GM11168 (cell line): ENCODE data around the gene ZNF800.
"Not testable (repeated sequence)": the region's sequence is repeated elsewhere in the genome, so short reads cannot be mapped to it uniquely, and the experiment has no call there.

Experiments
- in situ Hi-C: fragments of 300-500 bp; cut with MboI; formaldehyde crosslinking; loops from one replicate; pipeline ENCODE4 v1.12.0; 2022; ENCODE audit warnings: low sequenced_read_pairs; ENCODE audit not compliant: unreplicated experiment

The ZNF800 gene

GRCh38 chr7:127392566-127393367, at the start of gene ZNF800:
Gene ZNF800 (minus strand): TSS chr7:127392708. CDS start chr7:127391557, 1,151 bp downstream.
- in situ Hi-C loops: no loop called here

GRCh38 chr7:127440206-127440605, 47.7 kb upstream of the ZNF800 start:
- in situ Hi-C loops: no loop called here

- in situ Hi-C loops: no loop called here
These were observed 46.3 kb upstream of the ZNF800 start for GRCh38 chr7:127438836-127439235.

GRCh38 chr7:127437837-127438236, 45.3 kb upstream of the ZNF800 start:
- in situ Hi-C loops: no loop called here

- in situ Hi-C loops: no loop called here
These were observed 44.7 kb upstream of the ZNF800 start for GRCh38 chr7:127437241-127437640.

GRCh38 chr7:127429281-127429680, 36.8 kb upstream of the ZNF800 start:
- in situ Hi-C loops: not testable (repeated sequence)

- in situ Hi-C loops: no loop called here
These were observed 26.7 kb upstream of the ZNF800 start for GRCh38 chr7:127419196-127419595.

GRCh38 chr7:127418459-127418858, 26.0 kb upstream of the ZNF800 start:
- in situ Hi-C loops: no loop called here

DNA sequence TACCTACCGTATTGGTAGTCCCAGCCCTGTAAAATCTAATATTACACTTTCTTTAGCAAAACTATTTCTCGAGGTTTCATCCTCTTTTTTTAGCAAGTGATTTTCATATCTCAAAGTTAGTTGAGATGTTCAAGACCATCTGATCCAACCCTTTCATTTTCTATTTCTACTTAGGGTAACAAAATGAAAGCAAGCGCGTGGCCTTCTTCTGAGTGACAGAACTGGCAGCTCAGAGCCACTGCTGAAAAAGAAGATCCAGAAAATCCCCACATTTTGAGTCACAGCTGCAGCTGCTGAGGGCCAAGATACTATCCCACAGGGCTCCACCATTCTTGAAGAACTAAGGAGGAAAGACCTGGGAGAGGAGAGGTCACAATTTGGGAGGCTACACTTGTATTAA, 24.8 kb upstream of the ZNF800 start:
- in situ Hi-C loops: no loop called here

- in situ Hi-C loops: no loop called here
These were observed 22.7 kb upstream of the ZNF800 start for GRCh38 chr7:127415060-127415742.

- in situ Hi-C loops: no loop called here
These were observed 21.5 kb upstream of the ZNF800 start for GRCh38 chr7:127413962-127414361.

- in situ Hi-C loops: no loop called here
These were observed 20.8 kb upstream of the ZNF800 start for GRCh38 chr7:127413326-127413725.

DNA sequence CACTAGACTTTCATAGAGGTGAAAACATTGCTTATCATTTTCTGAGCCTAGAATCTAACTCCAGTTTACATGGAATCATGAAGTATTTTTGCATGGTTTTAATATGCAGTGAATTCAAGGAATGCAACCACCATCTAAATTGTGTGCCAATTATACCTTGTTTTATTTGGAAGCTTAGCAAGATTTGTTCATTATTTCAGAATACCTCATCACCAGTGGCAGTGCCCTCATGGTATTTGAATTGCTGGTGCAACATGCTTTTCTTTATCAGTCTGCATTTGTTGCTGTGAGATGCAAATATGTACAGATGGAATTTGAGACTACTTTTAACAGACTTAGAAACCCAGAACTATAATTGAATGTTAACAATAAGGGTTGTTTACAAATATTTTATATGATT, 18.7 kb upstream of the ZNF800 start:
- in situ Hi-C loops: no loop called here

- in situ Hi-C loops: no loop called here
These were observed 17.1 kb upstream of the ZNF800 start for GRCh38 chr7:127409629-127410028.

GRCh38 chr7:127404286-127405072, 12.0 kb upstream of the ZNF800 start:
- in situ Hi-C loops: no loop called here

DNA sequence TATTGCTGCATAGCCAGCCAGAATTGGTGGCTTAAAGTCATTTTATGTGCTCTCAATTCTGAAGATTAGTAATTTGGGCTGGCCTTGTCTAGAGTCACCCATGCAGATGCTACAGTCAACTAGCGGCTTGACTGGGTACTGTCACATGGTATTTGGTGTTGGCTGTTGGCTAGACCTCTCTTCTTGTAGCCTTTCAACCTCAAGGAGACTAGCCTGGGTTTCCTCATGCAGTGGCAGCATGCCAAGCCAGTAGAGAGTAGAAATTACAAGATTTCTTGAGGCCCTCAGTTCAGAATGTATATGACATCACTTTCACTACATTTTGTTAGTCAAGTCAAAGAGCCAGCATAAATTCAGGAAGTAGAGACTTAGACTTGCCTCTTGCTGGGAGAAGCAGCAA, 3.7 kb upstream of the ZNF800 start:
- in situ Hi-C loops: no loop called here

DNA sequence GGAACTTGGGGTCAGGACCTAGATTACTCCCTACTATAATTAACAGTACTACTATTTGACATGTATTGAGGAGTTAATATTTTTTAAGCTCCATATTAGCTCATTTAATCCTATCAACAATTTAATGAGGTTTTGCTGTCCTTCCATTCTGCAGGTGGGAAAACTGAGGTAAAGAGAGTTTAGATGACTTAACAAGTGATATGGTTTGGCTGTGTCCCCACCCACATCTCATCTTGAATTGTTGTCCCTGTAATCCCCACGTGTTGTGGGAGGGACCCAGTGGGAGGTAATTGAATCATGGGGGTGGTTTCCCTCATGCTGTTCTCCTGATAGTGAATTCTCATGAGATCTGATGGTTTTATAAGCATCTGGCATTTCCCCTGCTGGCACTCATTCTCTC, 2.6 kb upstream of the ZNF800 start:
- in situ Hi-C loops: not testable (repeated sequence)

DNA sequence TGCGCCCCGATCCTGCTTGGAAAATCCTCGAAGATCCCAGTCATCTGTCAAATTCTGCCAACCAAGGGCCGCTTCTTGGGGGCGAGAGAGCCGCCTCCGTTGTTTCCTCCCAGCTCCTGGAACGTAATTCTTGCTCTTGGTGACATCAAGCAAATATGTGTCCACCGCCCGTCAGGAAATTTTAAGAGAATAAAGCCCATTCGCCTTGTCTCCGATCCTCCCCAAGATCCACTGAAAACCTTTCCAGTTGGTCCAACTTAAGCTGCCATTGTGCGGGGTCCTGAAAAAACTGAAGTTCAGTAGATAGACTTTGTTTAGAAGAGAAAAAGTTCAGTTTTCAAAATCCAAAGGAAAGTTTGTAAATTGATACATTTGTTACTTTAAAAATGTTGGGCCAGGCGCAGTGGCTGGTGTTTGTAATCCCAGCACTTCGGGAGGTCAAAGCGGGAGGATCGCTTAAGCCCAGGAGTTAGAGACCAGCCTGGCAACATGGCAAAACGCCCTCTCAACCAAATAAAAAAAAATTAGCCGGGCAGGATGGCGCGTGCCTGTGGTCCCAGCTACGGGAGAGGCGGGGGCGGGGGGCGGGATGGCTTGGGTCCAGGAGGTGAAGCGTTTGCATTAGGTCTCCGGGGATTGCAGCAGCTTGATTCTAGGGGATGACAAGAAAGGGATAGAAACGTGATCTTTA, 1.0 kb upstream of the ZNF800 start:
- in situ Hi-C loops: no loop called here

GRCh38 chr7:127392182-127392565, 334 bp downstream of the ZNF800 start:
- in situ Hi-C loops: no loop called here

DNA sequence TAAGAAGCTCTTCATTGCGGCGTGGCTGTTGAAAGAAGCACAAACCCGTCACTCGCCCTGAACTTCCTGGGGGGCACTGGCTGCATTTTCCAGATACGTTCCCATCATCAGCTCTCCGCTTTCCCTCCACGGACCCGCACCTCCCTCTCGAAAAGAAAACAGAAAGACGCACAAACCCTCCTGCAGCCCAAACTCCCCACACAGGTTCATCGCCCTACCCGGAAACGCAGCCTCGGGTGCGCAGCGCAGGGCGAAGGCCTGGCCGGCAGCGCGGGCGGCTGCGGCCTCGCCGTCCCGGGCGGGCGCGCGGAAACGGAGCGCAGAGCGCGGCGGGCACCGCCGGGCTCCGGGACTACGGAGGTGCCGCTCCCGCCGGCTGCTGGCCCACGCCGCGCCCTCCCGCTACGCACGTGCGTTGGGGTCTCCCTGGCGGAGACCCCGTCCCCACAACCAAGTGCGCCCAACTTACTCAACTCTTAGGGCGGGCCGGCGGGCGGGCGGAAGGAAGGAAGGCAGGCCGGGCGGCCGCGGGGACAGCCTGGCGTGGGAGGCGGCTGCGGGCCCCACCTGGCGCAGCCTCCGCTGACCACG, 822 bp downstream of the ZNF800 start:
- in situ Hi-C loops: no loop called here
